Thyroid gland (tissue), 4 donors: Measurements from ENCODE around the gene ARNT2. TPM values are rescaled to one million over a fixed set of nuclear protein-coding genes. Genes with fewer than 3 reads are reported as not detected.

ENCODE experiments used
- DNase-seq, 2 donors: peaks; one replicate each; pipeline ENCODE4 v3.0.0-alpha.2; 2019
- H3K27ac ChIP-seq, 3 donors: fragments of 200-600 bp; sonication (generic); 1 replicate in 2 of 3; 2 replicates in 1 of 3; pipeline ENCODE4 v1.5.1; 2016 to 2019; ENCODE audit warnings: mild to moderate bottlenecking in 1 of 3, moderate library complexity in 1 of 3
- H3K27me3 ChIP-seq: fragments of 200-600 bp; sonication (generic); one replicate; pipeline ENCODE4 v1.5.1; 2019
- H3K36me3 ChIP-seq, 2 donors: fragments of 200-600 bp; sonication (generic); one replicate each; pipeline ENCODE4 v1.5.1; 2016 to 2019
- H3K4me1 ChIP-seq, 2 donors: fragments of 200-600 bp; sonication (generic); one replicate each; pipeline ENCODE4 v1.5.1; 2017 to 2019
- H3K4me3 ChIP-seq, 3 donors: fragments of 200-600 bp; sonication (generic); replicated peaks in 1 of 3; 1 replicate in 2 of 3; 2 replicates in 1 of 3; pipeline ENCODE4 v1.5.1; 2016; ENCODE audit warnings: mild to moderate bottlenecking in 1 of 3
- H3K9me3 ChIP-seq: fragments of 200-600 bp; sonication (generic); one replicate; pipeline ENCODE4 v1.5.1; 2017
- CTCF ChIP-seq, 6 experiments: fragments of 200-600 bp in 3 of 6; fragments of 450-650 bp in 3 of 6; sonication (generic) in 3 of 6; IDR thresholded peaks; one replicate each; pipeline ENCODE4 v1.5.1; 2016 to 2019; ENCODE audit warnings: antibody characterized with exemption in 6 of 6, mild to moderate bottlenecking in 2 of 6, inconsistent platforms in 1 of 6, moderate library complexity in 1 of 6
- POLR2A ChIP-seq, 2 donors: fragments of 450-650 bp; IDR thresholded peaks; one replicate each; pipeline ENCODE4 v1.6.1; 2017; ENCODE audit warnings: antibody characterized with exemption in 2 of 2, mild to moderate bottlenecking in 2 of 2, moderate library complexity in 1 of 2
- WGBS, 2 donors: methylation state at CpG; one replicate each; pipeline ENCODE4 v1.1.5; 2017; 5-methylcytosine and 5-hydroxymethylcytosine counted together
- intact Hi-C: fragments of 100-400 bp; cut with DNase I; formaldehyde crosslinking; loops from one replicate; pipeline ENCODE4 v1.15.1; 2023
- total RNA-seq, 4 donors: library from RNA; depleted of rRNA; stranded (reverse); fragments of >200 nt; gene quantifications; one replicate each; pipeline ENCODE4 v1.2.3, GENCODE V29; 2016

ARNT2 gene
- total RNA-seq, 4 donors from 2014 or later = 9.4 to 19.1 (median 13.8) TPM

- H3K4me1 ChIP-seq = peaks cover 0 to 25% of the 10 kb centered on the region in 2 donors
- no peaks in the 10 kb centered on the region for H3K9me3 ChIP-seq
- no peak overlapping the region for H3K4me3 ChIP-seq
These were observed 202.4 kb downstream of the ARNT2 start for GRCh38 chr15:80606511-80607071.

GRCh38 chr15:80607287-80607980 is 203.3 kb downstream of the ARNT2 start:
- Histone ChIP-seq H3K36me3 (no peaks in the 10 kb centered on the region), H3K4me3 (no peak overlapping the region), H3K27ac (no peak overlapping the region), H3K27me3 (no peaks in the 10 kb centered on the region), H3K9me3 (no peaks in the 10 kb centered on the region), H3K4me1 (peaks cover 0 to 25% of the 10 kb centered on the region in 2 donors)
- 60 to 61% methylated on average over 4 of the region's 4 CpGs for WGBS, 2 donors
- intact Hi-C loops = no loop called here
- no peak for TF ChIP-seq CTCF (IDR thresholded peaks at IDR 0.05)
- no peak for TF ChIP-seq POLR2A (IDR thresholded peaks at IDR 0.05)
- DNase-seq = no peak

More at GRCh38 chr15:80606511-80607071, 202.4 kb downstream of the ARNT2 start:
- Histone ChIP-seq H3K36me3 (no peaks in the 10 kb centered on the region), H3K27ac (no peak overlapping the region), H3K27me3 (no peaks in the 10 kb centered on the region)
- intact Hi-C loops = no loop called here
- no peak for TF ChIP-seq CTCF (IDR thresholded peaks at IDR 0.05)
- no peak for TF ChIP-seq POLR2A (IDR thresholded peaks at IDR 0.05)
- no peak for DNase-seq
- WGBS, 2 donors = 89 to 93% methylated on average over 4 of the region's 4 CpGs

- no peak for DNase-seq
- no peaks in the 10 kb centered on the region for H3K9me3 ChIP-seq
- no peak overlapping the region for H3K4me3 ChIP-seq
- no peaks in the 10 kb centered on the region for H3K27me3 ChIP-seq
- H3K36me3 ChIP-seq = no peaks in the 10 kb centered on the region
- WGBS, 2 donors = 60 to 76% methylated on average over 1 of the region's 1 CpG
- no peak for TF ChIP-seq CTCF (IDR thresholded peaks at IDR 0.05)
- TF ChIP-seq POLR2A (IDR thresholded peaks at IDR 0.05) = no peak
- no peak overlapping the region for H3K27ac ChIP-seq
- peaks cover 0 to 25% of the 10 kb centered on the region in 2 donors for H3K4me1 ChIP-seq
- intact Hi-C loops = no loop called here
These were observed 204.5 kb downstream of the ARNT2 start for GRCh38 chr15:80608688-80609087.

- TF ChIP-seq CTCF (IDR thresholded peaks at IDR 0.05) = no peak
- TF ChIP-seq POLR2A (IDR thresholded peaks at IDR 0.05) = no peak
- Histone ChIP-seq H3K9me3 (no peaks in the 10 kb centered on the region), H3K27ac (no peak overlapping the region), H3K36me3 (no peaks in the 10 kb centered on the region), H3K27me3 (no peaks in the 10 kb centered on the region), H3K4me3 (no peak overlapping the region), H3K4me1 (peaks cover 0 to 25% of the 10 kb centered on the region in 2 donors)
- WGBS, 2 donors = 78 to 88% methylated on average over 4 of the region's 4 CpGs
- DNase-seq = no peak
- intact Hi-C loops = no loop called here
These were observed 204.9 kb downstream of the ARNT2 start for GRCh38 chr15:80609091-80609490.

GRCh38 chr15:80609512-80609946 is 205.3 kb downstream of the ARNT2 start:
- intact Hi-C loops = no loop called here
- no peaks in the 10 kb centered on the region for H3K36me3 ChIP-seq
- H3K4me1 ChIP-seq = peaks cover 0 to 22% of the 10 kb centered on the region in 2 donors
- no peaks in the 10 kb centered on the region for H3K9me3 ChIP-seq
- WGBS, 2 donors = 76 to 83% methylated on average over 4 of the region's 4 CpGs
- H3K27ac ChIP-seq = no peak overlapping the region
- TF ChIP-seq POLR2A (IDR thresholded peaks at IDR 0.05) = no peak
- no peak for TF ChIP-seq CTCF (IDR thresholded peaks at IDR 0.05)
- H3K4me3 ChIP-seq = no peak overlapping the region
- H3K27me3 ChIP-seq = no peaks in the 10 kb centered on the region
- no peak for DNase-seq
